Prostate gland (tissue), 2 donors: ENCODE measurements around the gene HOXA10. TPM values are rescaled to one million over a fixed set of nuclear protein-coding genes. Genes with fewer than 3 reads are reported as not detected.

ENCODE experiments used
- DNase-seq: peaks from one replicate; pipeline ENCODE4 v3.0.0-alpha.2; 2019; ENCODE audit warnings: low spot score
- H3K27ac ChIP-seq, 2 donors: fragments of 200-600 bp; sonication (generic); 2 replicates each; pipeline ENCODE4 v1.5.1; 2017 to 2019
- H3K27me3 ChIP-seq: fragments of 200-600 bp; sonication (generic); replicated peaks from 2 replicates; pipeline ENCODE4 v1.5.1; 2019; ENCODE audit not compliant: insufficient read depth
- H3K36me3 ChIP-seq, 2 donors: fragments of 200-600 bp; sonication (generic); 1 replicate in 1 of 2; 2 replicates in 1 of 2; pipeline versions ENCODE4 v1.5.1 to v1.8.1; 2017 to 2019
- H3K4me1 ChIP-seq: fragments of 200-600 bp; sonication (generic); replicated peaks from 2 replicates; pipeline ENCODE4 v1.5.1; 2019
- H3K4me3 ChIP-seq, 2 donors: fragments of 200-600 bp; sonication (generic); 2 replicates each; pipeline ENCODE4 v1.5.1; 2017 to 2019
- H3K9me3 ChIP-seq: fragments of 200-600 bp; sonication (generic); 2 replicates; pipeline ENCODE4 v1.5.1; 2017
- POLR2A ChIP-seq: fragments of 450-650 bp; IDR thresholded peaks from one replicate; pipeline ENCODE4 v1.6.1; 2016; ENCODE audit warnings: antibody characterized with exemption, mild to moderate bottlenecking
- POLR2AphosphoS5 ChIP-seq: sonication (generic); formaldehyde crosslinking; IDR thresholded peaks from one replicate; pipeline ENCODE4 v1.6.1; 2017; ENCODE audit warnings: antibody characterized with exemption
- WGBS: methylation state at CpG from one replicate; pipeline ENCODE4 v1.1.5; 2018; 5-methylcytosine and 5-hydroxymethylcytosine counted together
- intact Hi-C: fragments of 100-400 bp; cut with DNase I; formaldehyde crosslinking; loops from one replicate; pipeline ENCODE4 v1.14.2; 2022
- total RNA-seq, 2 donors: library from RNA; depleted of rRNA; stranded (reverse); fragments of >200 nt; gene quantifications; one replicate each; pipeline ENCODE4 v1.1.0, GENCODE V29; 2016
- TF ChIP-seq, protein P1 (sequence below), 4 experiments: fragments of 200-600 bp in 2 of 4; fragments of 450-650 bp in 2 of 4; sonication (generic) in 2 of 4; IDR thresholded peaks; 1 replicate in 3 of 4; 2 replicates in 1 of 4; pipeline ENCODE4 v1.5.1; 2016 to 2019; ENCODE audit warnings: antibody characterized with exemption in 4 of 4, mild to moderate bottlenecking in 2 of 4, moderate library complexity in 2 of 4

HOXA10 gene
- total RNA-seq, 2 donors from 2014 or later, result 25.8 to 65.6 TPM

DNA sequence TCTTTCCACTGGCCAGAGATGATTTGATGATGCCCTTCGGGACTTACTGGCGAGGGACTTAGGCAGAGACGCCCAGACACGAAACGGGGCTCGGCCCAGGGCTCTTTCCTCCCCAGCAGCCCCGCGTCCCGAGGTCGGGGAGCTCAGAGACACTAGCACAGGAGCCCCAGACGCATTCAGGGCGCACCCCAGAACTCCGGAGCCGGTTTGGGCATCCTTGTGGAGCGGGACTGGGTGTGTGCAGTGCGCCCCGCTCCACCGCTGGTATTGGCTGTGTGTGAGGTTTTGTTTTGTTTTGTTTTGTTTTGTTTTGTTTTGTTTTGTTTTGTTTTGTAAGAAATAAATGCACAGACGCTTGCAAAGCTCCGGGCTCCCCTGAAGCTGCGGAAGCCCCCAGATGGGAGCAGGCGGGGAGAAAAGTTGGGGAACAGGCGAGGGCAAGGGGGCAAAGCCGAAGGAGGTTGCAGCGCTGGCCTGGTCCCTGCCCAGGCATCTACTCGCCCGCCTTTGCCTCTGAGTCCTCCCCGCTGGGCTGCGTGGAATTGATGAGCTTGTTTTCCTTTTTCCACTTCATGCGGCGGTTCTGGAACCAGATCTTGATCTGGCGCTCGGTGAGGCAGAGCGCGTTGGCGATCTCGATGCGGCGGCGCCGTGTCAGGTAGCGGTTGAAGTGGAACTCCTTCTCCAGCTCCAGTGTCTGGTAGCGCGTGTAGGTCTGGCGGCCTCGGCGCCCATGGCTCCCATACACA is 28.8 kb downstream of the HOXA10 start:
- H3K27ac ChIP-seq, result peak overlapping the region in 1 of 2 donors; percentile 39
- TF ChIP-seq POLR2A (no peak), POLR2AphosphoS5 (no peak)
- TF ChIP-seq, protein P1, sequence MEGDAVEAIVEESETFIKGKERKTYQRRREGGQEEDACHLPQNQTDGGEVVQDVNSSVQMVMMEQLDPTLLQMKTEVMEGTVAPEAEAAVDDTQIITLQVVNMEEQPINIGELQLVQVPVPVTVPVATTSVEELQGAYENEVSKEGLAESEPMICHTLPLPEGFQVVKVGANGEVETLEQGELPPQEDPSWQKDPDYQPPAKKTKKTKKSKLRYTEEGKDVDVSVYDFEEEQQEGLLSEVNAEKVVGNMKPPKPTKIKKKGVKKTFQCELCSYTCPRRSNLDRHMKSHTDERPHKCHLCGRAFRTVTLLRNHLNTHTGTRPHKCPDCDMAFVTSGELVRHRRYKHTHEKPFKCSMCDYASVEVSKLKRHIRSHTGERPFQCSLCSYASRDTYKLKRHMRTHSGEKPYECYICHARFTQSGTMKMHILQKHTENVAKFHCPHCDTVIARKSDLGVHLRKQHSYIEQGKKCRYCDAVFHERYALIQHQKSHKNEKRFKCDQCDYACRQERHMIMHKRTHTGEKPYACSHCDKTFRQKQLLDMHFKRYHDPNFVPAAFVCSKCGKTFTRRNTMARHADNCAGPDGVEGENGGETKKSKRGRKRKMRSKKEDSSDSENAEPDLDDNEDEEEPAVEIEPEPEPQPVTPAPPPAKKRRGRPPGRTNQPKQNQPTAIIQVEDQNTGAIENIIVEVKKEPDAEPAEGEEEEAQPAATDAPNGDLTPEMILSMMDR (IDR thresholded peaks at IDR 0.05), result no peak
- intact Hi-C loops, result no loop called here
- DNase-seq, result no peak
- WGBS, result 84% methylated on average over 47 of the region's 47 CpGs
- no peaks in the 10 kb centered on the region for H3K9me3 ChIP-seq
- peaks cover 4% of the 10 kb centered on the region for H3K4me1 ChIP-seq
- H3K4me3 ChIP-seq, result peak overlapping the region in 1 of 2 donors; percentile 2
- no peaks in the 10 kb centered on the region for H3K36me3 ChIP-seq
- no peaks in the 10 kb centered on the region for H3K27me3 ChIP-seq

DNA sequence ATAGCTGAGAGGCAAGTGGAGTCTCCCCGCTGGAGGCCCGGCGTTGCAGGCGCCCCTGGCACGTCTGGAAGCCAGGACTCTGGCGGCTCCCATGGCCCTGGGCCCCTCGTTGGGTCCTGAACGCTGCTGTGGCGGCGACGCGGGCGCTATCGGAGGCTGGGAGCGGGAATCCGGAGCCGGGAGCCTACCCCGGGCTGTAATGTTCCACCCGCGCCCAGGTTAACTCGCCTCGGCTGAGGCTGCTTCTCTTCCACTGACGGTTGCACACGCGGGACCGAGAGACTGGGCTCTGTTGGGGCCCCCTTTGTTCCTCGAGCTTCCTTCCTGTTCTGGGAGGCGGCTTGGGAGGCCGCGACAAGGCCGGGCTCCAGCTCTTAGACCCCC is 29.3 kb downstream of the HOXA10 start:
- Histone ChIP-seq H3K36me3 (no peaks in the 10 kb centered on the region), H3K4me1 (peaks cover 4% of the 10 kb centered on the region), H3K9me3 (no peaks in the 10 kb centered on the region), H3K4me3 (peak overlapping the region in 1 of 2 donors; percentile 2), H3K27ac (peak overlapping the region in 1 of 2 donors; percentile 39), H3K27me3 (no peaks in the 10 kb centered on the region)
- 84% methylated on average over 31 of the region's 31 CpGs for WGBS
- TF ChIP-seq, protein P1 (IDR thresholded peaks at IDR 0.05), result no peak
- no peak for TF ChIP-seq POLR2A
- TF ChIP-seq POLR2AphosphoS5, result no peak
- intact Hi-C loops, result no loop called here
- DNase-seq, result no peak

DNA sequence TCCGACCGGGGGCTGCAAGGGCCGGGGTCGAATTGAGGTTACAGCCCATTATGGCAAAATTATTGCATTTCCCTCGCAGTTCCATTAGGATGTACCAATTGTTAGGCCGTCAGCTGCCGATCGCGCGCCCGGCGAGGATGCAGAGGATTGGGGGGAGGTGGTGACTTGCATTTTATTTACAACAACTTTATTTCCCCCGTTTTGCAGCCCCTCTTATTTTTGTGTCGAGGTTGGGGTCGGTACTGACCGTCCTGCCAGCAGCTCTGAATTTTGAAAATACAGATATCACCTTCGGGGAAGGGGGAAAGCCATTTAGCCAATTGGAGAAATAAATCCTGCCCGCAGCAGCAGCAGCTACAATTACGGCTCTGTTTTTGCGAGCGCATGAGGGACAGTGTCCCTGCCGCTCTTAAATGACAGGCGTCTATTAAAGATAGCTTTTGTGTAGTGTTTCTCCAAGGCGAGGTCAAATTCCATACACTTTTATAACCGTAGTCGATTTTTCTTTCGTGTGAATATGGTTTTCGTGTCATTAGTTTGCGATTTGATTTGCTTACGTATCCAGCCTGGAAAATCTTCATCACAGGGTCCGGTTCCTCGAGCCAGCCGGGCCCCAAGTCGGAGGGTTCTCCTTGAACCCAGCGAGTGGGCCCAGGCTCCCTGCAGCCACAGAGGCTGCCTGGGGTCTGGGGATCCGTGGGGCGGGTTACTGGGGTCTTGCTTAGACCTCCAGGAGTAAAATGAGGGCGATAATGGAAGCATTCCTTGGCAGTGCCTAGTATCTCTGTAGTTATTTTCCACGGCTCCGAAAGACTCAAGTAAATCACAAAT is 30.0 kb downstream of the HOXA10 start:
- Histone ChIP-seq H3K27me3 (no peaks in the 10 kb centered on the region), H3K4me1 (no peaks in the 10 kb centered on the region), H3K4me3 (peak overlapping the region in 1 of 2 donors; percentile 40), H3K9me3 (no peaks in the 10 kb centered on the region), H3K36me3 (no peaks in the 10 kb centered on the region), H3K27ac (peak overlapping the region in 1 of 2 donors; percentile 39)
- no peak for DNase-seq
- TF ChIP-seq POLR2A, result no peak
- TF ChIP-seq, protein P1 (IDR thresholded peaks at IDR 0.05), result peak in 1 of 4 experiments; percentile 29
- 61% methylated on average over 40 of the region's 40 CpGs for whole genome bisulfite sequencing
- intact Hi-C loops, result no loop called here

DNA sequence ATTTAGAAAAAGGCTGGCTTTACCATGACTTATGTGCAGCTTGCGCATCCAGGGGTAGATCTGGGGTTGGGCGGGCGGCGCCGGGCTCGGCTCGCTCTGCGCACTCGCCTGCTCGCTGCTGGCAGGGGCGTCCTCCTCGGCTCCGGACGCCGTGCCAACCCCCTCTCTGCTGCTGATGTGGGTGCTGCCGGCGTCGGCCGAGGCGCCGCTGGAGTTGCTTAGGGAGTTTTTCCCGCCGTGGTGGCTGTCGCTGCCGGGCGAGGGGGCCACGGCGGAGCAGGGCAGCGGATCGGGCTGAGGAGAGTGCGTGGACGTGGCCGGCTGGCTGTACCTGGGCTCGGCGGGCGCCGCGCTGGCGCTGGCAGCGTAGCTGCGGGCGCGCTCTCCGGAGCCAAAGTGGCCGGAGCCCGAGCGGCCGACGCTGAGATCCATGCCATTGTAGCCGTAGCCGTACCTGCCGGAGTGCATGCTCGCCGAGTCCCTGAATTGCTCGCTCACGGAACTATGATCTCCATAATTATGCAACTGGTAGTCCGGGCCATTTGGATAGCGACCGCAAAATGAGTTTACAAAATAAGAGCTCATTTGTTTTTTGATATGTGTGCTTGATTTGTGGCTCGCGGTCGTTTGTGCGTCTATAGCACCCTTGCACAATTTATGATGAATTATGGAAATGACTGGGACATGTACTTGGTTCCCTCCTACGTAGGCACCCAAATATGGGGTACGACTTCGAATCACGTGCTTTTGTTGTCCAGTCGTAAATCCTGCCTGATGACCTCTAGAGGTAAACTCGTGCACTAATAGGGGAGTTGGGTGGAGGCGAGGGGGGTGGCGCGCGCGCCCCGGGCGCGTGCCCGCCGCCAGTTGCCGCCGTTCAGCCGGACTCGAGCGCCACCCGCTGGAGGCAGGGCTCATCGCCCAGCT is 30.8 kb downstream of the HOXA10 start, which contains the start of gene HOXA5:
Gene HOXA5 (minus strand): TSS at position 659 of the 927 bp plus-strand sequence. CDS start 74 bp downstream, at position 585.
- WGBS, result 39% methylated on average over 79 of the region's 86 CpGs
- Histone ChIP-seq H3K27me3 (no peaks in the 10 kb centered on the region), H3K36me3 (no peaks in the 10 kb centered on the region)

More for the DNA sequence above, 30.8 kb downstream of the HOXA10 start, which contains the start of gene HOXA5:
- Histone ChIP-seq H3K4me3 (peak within 1 kb of the TSS; percentile 40), H3K27ac (peak within 1 kb of the TSS; percentile 62 to 72), H3K9me3 (no peaks in the 10 kb centered on the region), H3K4me1 (no peaks in the 10 kb centered on the region)
- peak; percentile 80 for DNase-seq
- intact Hi-C loops, result no loop called here
- TF ChIP-seq, protein P1 (IDR thresholded peaks at IDR 0.05), result peak in 3 of 4 experiments; percentile 70 to 91 (median 82)
- TF ChIP-seq POLR2AphosphoS5 (peak; percentile 77), POLR2A (peak; percentile 66)
